Ishikawa (cell line): ENCODE measurements around the gene CERS6.

ENCODE experiments used
- CEBPB ChIP-seq: IDR thresholded peaks from 2 replicates; pipeline ENCODE4 v1.6.1; 2012
- CREB1 ChIP-seq: IDR thresholded peaks from 2 replicates; pipeline ENCODE4 v1.6.1; 2012; ENCODE audit warnings: low read depth
- EGR1 ChIP-seq: IDR thresholded peaks from 2 replicates; pipeline ENCODE4 v1.6.1; 2012
- EP300 ChIP-seq: IDR thresholded peaks from 2 replicates; pipeline ENCODE4 v1.6.1; 2012; ENCODE audit warnings: borderline replicate concordance
- NFIC ChIP-seq: IDR thresholded peaks from 2 replicates; pipeline ENCODE4 v1.6.1; 2012
- RAD21 ChIP-seq: IDR thresholded peaks from 2 replicates; pipeline ENCODE4 v1.6.1; 2012; ENCODE audit warnings: low read depth
- TAF1 ChIP-seq: IDR thresholded peaks from 2 replicates; pipeline ENCODE4 v1.6.1; 2012; ENCODE audit warnings: low read depth, mild to moderate bottlenecking
- TCF12 ChIP-seq: IDR thresholded peaks from 2 replicates; pipeline ENCODE4 v1.6.1; 2012; ENCODE audit warnings: low read depth
- TEAD4 ChIP-seq: IDR thresholded peaks from 2 replicates; pipeline ENCODE4 v1.6.1; 2012
- USF1 ChIP-seq: IDR thresholded peaks from 2 replicates; pipeline ENCODE4 v1.6.1; 2012
- YY1 ChIP-seq: IDR thresholded peaks from 2 replicates; pipeline ENCODE4 v1.6.1; 2012; ENCODE audit warnings: low read depth
- ZBTB7A ChIP-seq: IDR thresholded peaks from 2 replicates; pipeline ENCODE4 v1.6.1; 2012; ENCODE audit warnings: low read depth
- TF ChIP-seq, protein P1 (sequence below): IDR thresholded peaks from 2 replicates; pipeline ENCODE4 v1.6.1; 2012
- TF ChIP-seq, protein P2 (sequence below): IDR thresholded peaks from 2 replicates; pipeline ENCODE4 v1.6.1; 2012; ENCODE audit warnings: low read depth, mild to moderate bottlenecking

DNA sequence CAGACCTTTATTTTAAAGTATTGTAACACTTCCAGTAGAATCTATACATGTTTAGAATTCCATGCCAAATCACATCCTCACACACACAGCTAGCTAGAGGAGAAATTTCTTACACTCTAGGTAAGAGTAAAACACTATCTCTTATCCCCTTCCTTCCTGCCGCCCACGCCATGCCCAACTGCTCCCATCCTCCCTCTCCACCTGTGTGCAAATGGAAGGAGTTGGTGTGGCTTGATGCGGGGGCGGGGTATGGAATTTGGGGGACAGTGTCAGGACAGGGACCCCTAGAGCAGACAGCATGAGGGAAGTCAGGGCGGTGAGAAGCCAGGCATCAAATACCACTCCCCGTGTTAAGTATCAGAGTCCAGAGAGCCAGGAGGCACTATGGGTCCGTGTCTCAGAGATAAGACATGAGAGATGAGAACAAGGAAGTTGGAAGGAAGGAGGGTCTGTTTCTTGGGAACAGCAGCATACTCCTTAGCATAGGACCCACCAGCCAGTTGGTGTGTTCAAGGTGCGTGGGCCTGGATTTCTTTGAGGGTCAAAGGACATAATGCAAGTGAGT lies 297.8 kb downstream of the CERS6 start:
- TF ChIP-seq TAF1 (no peak), USF1 (no peak), EP300 (no peak), EGR1 (no peak; the same call in 1 of the 2 replicates), CEBPB (no peak), RAD21 (no peak), YY1 (no peak), TCF12 (no peak), TEAD4 (no peak), NFIC (no peak), CREB1 (no peak), ZBTB7A (no peak)
- TF ChIP-seq, protein P1, sequence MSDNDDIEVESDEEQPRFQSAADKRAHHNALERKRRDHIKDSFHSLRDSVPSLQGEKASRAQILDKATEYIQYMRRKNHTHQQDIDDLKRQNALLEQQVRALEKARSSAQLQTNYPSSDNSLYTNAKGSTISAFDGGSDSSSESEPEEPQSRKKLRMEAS = no peak
- TF ChIP-seq, protein P2, sequence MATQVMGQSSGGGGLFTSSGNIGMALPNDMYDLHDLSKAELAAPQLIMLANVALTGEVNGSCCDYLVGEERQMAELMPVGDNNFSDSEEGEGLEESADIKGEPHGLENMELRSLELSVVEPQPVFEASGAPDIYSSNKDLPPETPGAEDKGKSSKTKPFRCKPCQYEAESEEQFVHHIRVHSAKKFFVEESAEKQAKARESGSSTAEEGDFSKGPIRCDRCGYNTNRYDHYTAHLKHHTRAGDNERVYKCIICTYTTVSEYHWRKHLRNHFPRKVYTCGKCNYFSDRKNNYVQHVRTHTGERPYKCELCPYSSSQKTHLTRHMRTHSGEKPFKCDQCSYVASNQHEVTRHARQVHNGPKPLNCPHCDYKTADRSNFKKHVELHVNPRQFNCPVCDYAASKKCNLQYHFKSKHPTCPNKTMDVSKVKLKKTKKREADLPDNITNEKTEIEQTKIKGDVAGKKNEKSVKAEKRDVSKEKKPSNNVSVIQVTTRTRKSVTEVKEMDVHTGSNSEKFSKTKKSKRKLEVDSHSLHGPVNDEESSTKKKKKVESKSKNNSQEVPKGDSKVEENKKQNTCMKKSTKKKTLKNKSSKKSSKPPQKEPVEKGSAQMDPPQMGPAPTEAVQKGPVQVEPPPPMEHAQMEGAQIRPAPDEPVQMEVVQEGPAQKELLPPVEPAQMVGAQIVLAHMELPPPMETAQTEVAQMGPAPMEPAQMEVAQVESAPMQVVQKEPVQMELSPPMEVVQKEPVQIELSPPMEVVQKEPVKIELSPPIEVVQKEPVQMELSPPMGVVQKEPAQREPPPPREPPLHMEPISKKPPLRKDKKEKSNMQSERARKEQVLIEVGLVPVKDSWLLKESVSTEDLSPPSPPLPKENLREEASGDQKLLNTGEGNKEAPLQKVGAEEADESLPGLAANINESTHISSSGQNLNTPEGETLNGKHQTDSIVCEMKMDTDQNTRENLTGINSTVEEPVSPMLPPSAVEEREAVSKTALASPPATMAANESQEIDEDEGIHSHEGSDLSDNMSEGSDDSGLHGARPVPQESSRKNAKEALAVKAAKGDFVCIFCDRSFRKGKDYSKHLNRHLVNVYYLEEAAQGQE = no peak
